GM18502 (cell line): ENCODE data around the gene FNDC10.
"Not testable (repeated sequence)": the region's sequence is repeated elsewhere in the genome, so short reads cannot be mapped to it uniquely, and the experiment has no call there.

Experiments used
- ATAC-seq: cut with Tn5 transposase; IDR thresholded peaks from one replicate; pipeline ENCODE4 v1.9.1; 2021; ENCODE audit warnings: mild to moderate bottlenecking; ENCODE audit not compliant: unreplicated experiment, poor library complexity

Gene FNDC10

DNA sequence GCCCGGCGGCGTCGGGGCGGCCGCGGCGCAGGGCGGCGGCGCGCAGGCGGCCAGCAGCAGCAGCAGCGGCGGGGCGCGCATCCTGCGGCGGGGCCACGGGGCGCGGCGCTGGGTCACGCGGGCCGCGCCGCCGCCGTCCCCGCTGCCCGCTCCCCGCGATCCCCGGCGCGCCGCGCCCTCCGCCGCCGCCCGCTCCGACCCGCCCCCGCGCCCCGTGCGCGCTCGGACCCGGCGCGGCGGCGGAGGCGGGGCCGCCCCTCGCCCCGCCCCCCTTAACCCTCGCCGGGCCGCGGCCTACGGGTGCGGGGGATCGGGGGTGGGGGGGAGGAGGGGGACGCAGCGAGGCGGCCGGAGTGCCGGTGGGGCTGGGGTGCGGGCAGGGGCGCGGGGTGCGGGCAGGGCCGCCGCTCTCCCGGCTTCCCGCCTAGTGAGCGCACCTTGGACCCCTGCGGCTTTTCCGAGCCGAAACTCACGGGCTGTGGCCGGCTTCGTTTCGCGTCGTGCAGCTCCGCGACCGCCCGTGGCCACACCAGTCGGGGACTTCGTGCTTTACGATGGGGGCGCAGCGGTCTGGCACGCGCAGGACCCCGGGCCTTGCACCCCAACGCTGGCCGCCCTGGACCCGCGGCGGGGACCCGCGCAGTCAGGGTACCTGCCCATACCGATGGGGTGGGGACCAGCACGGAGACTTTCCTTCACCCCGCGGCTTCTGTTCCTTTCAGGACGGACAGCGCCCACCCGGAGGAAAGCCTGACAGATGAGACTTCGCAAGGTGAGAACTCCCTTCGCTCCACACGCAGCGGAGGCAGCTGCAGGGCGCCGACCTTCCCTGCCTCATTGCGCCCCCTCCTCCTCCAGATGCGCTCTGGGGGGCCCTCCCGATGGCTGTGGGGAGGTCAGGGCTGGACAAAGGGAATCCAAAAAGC lies at the start of gene FNDC10:
TSS of gene FNDC10 (minus strand) at position 201 of the 926 bp plus-strand sequence. CDS start at position 81, 120 bp downstream.
- no peak for ATAC-seq

DNA sequence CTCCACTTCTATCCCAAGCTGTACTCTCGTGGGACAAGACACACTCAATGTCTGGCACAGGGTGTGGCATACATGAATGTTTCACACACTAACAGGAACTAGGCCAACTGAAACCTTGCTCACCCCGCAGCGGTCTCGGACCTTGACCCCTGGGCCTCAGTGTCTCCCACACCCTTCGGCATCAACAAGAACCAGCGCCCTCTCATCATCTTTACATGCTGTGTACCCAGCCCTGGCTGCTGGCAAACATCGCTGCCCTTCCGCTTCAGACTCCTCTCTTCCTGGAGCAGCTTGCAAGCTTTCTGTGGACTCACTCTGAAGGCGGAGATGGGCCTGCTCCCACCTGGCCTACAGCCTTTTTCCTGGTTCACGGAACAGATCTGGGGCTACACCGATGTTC lies 48.3 kb upstream of the FNDC10 start:
- ATAC-seq = not testable (repeated sequence)

DNA sequence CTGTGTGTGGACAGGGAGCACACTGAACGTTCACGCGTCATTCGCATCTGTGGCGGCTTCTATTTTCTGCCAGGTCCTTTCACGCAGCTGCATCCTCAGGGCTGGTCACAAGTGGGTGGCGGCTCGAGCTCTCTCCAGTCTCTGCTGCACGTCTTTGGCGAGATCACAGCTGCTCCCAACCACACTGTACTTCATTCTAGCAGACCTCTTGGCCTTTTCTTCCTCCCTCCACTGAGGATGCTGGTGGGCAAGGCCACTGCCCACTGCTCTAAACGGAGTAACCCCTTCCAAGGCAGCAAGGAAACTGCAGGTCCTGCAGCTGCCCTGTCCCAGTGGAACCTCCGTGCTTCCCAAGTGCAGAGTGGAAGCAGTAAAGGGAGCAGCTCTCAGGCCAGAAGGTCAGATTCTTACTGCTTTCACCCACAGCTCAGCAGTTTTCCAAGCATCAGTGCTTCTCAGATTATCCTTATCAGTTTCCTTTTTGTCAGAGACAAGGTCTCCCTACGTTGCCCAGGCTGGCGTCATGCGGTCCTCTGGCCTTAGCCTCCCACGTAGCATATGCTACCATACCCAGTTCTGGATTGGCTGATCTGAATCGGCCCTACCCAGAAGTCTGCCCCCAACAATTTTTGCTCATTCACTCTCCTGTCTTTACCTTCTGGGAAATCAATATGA lies 47.8 kb upstream of the FNDC10 start:
- ATAC-seq = not testable (repeated sequence)

DNA sequence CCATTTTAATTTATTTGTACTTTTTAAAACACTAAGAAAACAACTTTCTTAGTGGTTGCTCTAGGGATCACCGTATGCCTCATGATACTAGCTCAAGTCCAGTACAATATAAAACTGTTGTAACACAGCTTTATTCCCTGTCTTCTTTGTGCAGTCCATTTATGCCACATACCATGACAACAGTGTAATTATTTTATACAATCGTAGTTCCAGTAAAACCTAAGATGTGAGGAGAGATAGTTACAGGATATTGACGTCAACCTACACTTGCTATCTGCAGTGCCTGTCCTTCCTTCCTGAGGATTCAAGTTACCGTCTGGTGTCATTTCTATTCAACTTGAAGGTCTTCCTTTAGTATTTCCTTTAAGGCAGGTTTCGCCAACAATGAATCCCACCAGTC lies 46.4 kb upstream of the FNDC10 start:
- ATAC-seq = not testable (repeated sequence)

DNA sequence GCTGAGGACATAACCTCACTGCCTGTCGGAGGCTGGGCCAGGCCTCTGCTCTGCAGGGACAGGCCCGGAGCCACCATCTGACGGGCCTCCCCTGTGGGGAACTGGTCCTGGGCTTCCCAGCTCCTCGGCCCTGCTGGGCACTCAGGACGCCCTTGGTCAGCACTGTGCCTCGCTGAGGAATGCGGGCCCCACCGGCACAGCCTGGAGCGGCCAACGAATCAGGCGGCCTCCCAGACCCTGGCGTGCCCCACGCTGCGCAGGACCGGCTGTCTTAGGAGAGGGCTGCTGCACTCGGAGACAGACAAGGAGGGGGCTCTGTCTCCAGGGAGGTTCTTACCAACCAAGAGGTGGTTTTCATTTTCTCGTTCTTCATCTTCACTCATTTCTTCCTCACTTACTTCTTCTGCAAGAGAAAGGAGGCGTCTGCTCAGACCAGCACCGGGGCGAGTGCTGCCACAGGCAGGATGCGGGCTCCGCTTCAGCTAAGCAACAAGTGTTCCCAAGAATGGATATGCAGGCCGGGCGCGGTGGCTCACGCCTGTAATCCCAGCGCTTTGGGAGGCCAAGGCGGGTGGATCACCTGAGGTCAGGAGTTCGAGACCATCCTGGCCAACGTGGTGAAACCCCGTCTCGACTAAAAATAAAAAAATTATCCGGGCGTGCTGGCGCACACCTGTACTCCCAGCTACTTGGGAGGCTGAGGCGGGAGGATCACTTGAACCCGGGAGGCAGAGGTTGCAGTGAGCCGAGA lies 41.0 kb upstream of the FNDC10 start:
- not testable (repeated sequence) for ATAC-seq

DNA sequence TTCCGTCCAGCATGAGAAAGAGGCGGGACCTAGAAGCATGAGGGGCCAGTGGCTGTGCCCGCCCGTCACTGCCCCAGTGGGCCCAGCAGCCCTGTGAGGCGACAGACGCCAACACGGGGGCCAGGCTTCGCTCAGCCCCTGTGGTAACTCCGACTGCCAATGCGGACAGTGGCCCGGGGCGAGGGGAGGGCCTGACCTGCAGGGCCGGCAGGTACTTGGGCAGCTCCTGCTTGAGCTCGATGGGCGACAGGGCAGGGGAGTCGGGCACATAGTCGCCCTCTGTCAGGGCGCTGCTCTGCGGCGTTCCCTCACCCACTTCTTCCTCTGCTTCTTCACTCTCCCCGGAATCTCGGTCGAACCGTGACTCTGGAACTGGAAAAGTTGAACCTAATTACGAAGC lies 40.1 kb upstream of the FNDC10 start:
- not testable (repeated sequence) for ATAC-seq

DNA sequence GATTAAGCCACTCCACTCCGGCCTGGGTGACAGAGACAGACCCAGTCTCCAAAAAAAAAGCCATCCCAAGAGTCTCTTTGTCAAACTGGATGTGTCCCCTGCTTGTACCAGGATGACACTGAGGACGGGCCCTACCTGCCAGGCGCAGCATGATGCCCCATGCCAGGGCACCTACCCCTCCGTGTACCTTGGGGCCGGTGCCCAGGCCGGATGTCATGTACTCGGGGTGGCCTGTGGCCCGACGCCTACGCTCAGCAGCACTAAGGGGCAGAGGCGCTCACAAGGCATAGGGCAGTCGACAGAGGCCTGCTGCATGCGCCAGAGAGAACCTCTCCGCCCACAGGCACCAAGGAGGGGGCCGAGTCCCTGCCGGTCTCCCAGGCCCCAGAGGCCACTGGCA lies 39.4 kb upstream of the FNDC10 start:
- not testable (repeated sequence) for ATAC-seq

DNA sequence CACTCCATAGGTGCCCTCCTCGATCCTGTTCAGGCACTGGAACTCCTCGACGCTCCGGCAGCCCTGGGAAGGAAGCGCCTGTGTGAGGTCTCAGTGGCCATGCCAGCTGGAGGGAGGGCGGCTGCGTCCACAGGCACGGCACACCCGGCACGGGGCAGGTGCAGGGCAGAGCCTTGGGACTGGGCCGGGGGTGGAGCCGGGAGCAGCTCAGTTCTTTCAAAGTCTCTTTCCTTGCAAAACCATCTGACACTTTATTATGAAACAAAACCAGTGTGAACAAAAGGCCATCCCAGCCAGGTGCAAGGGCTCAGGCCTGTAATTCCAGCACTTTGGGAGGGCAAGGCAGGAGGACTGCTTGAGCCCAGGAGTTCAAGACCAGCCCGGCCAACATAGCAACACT lies 38.6 kb upstream of the FNDC10 start:
- ATAC-seq = not testable (repeated sequence)

DNA sequence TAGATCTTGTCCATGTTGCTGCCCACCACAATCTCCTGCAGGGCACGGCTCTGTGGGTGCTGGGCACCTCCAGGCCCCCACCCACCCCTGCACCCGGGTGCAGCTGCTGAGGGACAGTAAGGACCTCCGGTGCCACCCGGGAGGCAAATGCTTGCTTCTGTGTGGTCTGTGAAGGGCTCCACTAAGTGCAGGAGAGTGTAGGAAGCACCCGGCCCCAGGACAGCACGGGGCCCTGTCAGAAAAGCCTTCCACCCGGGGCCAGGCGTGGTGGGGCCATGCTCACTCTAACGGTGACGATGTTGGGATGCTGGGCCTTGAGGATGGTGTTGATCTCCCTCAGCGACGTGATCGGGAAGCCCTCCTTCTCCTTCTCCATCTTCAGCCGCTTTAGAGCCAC lies 37.5 kb upstream of the FNDC10 start:
- not testable (repeated sequence) for ATAC-seq

DNA sequence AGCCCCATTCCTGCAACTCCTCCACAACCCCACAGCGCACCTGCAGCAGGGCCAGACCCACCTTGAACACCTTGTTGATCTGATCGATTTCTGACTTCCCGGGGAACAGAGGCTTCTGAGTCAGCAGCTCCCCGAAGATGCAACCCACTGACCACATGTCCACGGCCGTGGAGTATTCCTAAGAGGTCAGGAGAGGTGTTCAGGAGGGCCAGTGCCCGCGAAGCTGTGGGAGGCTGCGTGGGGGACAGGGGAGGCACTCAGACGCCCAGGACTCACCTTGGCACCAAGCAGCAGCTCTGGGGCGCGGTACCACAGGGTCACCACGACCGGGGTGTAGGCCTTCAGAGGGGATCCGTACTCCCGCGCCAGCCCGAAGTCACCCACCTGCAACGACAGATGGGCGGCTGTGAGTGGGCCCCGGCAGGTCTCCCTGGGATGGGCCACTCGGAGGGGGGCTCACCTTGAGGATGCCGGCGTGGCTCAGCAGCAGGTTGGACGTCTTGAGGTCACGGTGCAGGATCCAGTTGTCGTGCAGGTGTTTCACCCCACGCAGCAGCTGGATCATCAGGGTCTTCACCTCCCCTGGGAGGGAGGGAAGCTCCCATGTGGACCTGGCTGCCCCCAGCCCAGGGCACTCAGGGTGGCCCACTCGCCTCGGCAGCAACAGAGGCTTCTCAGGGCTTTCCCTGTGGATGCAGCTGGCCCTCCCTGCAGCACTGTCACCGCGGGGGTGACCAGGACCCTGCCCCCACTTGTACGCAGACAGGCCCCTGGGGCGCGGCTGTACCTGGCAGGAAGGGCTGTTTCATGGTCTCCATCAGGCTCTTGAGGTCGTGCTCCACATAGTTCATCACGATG lies 36.9 kb upstream of the FNDC10 start:
- ATAC-seq = not testable (repeated sequence)

DNA sequence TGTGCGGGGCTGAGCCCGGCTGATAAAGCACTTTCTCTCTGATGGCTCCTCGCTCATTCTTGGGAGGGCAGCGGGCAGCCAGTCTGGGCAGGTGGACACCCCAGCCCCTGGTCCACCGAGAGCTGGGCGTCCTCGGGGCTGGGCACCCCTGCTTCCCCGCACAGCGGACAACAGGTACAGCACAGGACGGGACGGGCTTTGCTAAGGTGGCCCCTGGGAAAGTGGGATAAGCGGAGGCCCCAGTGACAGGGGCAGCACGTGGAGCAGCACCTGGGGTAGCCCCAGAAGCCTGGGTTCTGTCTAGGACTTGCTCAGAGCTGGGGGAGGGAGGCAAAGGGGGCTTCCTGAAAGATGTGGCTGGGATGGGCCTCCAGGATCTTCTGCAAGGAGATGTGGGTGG lies 34.7 kb upstream of the FNDC10 start:
- not testable (repeated sequence) for ATAC-seq

DNA sequence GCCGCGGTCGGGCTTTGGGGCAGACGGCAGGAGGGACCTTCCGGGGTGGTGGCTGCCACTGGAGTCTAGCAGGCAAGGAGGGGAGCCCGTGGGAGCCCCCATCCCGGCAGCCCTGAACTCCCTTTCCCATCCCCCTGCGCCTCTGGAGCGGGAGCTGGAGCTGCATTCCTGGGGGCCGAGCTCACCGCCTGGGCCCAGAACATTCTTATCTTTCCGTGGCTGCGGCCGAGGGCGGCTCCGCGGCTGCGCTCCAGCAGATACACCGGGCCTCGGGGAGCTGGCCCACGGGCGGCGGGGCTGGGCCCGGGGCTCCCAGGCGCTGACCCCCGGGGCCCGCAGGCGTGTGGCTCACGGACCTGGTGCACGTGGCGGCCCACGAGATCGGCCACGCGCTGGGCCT lies 33.5 kb upstream of the FNDC10 start:
- ATAC-seq = not testable (repeated sequence)

DNA sequence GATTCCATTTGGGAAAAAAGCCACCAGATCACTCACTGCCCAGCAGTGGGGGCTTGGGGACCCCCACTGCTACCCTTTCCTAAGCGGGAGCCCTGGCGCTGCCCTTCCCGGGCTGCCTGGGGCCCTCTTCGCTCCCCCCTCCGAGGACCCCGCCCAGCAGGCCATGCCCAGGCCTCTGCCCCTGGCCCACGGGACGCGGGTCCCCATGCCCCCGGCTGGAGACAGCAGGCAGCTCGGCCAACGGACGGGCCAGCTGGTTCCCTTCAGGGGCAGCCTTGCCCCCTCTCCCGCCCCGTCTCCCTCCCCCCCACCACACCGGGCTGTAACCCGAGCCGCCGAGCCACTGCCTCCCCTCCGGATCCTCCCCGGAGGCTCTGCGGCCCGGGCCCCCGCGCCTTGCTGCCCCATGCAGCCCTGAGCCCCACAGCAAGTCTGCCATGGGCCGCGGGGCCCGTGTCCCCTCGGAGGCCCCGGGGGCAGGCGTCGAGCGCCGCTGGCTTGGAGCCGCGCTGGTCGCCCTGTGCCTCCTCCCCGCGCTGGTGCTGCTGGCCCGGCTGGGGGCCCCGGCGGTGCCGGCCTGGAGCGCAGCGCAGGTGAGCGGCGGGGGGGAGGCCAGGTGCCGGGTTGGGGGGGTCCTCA lies 32.0 kb upstream of the FNDC10 start, which contains the start of gene MMP23B:
TSS of gene MMP23B (plus strand) at position 392 of the 639 bp plus-strand sequence. CDS start at position 438, 46 bp downstream.
- ATAC-seq = no peak

DNA sequence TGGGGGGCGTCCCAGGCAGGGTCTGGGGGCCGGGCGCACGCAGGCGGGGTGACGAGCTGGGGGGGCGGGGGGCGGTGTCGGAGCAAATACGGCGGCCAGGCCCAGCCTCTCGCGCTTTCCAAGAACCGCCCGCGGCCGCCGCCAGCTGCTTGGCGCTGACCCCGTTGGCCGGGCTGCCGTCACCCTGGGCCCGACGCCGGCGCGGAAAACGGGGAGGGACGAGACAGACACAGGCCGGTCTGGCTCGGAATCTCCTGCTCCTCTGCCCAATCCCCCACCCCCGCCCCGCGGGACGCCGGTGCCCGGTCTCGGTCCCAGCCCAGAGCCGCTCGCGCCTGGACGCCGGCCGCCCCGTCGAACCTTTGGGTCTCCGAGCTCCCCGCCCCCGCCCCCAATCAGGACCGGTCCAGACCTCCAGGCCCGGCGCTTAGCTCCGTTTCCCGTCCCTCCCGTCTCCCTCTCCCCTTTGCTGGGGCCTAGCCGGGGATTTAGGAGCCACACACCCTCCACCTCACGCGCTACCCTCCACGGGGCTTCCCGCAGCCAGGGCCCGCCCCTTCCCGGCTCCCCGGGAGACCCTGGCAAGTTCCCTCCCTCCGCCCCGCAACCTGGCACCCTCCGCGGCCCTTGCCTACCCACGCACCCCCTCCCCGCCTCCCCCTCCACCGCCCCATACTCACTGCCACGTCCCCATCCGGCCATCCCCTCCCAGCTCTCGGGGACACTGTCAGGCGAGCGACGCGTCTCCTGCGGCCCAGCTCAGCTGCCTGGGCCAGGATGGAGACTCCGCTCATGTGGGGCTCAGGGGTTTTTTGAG lies 31.2 kb upstream of the FNDC10 start:
- ATAC-seq = no peak

DNA sequence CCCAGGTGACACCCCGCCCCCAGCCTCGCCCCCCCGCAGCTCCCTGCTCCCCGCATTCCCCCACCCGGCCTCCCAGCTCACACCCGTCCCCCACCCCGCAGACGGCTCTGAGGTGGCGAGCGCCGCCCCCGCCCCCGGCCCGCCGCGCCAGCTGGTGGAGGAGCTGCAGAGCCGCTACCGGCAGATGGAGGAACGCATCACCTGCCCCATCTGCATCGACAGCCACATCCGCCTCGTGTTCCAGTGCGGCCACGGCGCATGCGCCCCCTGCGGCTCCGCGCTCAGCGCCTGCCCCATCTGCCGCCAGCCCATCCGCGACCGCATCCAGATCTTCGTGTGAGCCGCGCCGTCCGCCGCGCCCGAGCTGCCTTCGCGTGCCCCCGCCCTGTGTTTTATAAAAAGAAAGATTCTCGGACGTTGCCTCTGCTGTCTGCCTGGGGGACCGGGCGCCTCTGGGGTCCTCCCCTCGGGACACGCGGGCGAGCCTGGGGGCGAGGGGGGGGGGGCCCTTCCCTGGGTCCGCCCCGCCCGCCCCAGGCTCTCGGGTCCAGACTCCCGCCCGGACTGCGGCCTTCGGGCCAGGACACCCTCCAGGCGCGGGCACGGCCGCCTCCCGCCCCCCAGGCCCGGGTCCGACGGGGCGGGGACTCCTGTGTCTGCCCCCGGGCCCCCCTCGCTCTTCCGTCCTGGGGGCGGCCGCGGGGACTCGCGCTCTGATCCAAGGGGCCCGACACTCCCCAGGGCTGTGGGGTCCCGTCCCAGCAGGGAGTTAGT lies 30.4 kb upstream of the FNDC10 start:
- no peak for ATAC-seq

DNA sequence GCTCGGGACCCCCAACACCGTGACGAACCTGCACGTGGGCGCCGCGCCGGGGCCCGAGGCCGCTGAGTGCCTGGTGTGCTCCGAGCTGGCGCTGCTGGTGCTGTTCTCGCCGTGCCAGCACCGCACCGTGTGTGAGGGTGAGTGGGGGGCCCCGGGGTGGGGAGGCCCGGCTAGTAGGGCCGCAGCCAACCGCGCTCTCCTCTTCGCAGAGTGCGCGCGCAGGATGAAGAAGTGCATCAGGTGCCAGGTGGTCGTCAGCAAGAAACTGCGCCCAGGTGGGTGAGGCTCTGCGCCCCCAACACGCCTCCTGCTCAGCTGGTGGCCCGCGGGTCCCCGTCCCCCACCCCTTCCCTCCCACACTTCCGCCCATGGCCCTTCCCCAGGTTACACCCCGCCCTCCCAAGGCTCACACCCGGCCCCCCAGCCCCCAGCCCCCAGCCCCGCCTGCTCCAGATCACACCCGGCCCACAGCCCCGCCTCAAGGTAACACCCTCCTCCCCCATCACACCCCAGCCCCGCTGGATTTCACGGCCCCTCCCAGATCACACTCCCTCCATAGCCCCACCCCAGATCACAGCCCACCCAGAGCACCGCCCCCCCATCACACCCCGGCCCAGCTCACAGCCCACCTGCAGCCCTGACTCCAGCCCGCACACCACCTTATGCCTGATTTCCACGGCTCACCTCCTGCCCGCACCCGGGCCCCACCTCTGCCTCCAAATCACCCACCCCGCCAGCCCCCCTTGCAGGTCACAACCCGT lies 29.7 kb upstream of the FNDC10 start:
- ATAC-seq = no peak
